Measurements from ENCODE around the gene ADD1. TPM values are rescaled to one million over a fixed set of nuclear protein-coding genes. Genes with fewer than 3 reads are reported as not detected.
A peak's percentile ranks its signal among the peaks of the same experiment; 100 is the strongest.

ADD1 gene
- total and polyA plus RNA-seq, 4 donors, result 62.2 to 142 (median 83.4) TPM

GRCh38 chr4:2963966-2964471 lies 120.4 kb downstream of the ADD1 start:
- no peak for TF ChIP-seq GABPA (IDR thresholded peaks at IDR 0.05 in 1 of 2, conservative IDR thresholded peaks at IDR 0.05 in 1 of 2)
- TF ChIP-seq MAX (IDR thresholded peaks at IDR 0.05), result no peak
- no peak for TF ChIP-seq NR2F2 (IDR thresholded peaks at IDR 0.05)
- TF ChIP-seq FOXA1 (IDR thresholded peaks at IDR 0.05), result no peak
- no peak for TF ChIP-seq SP1 (IDR thresholded peaks at IDR 0.05)
- no peak for TF ChIP-seq FOXA2 (IDR thresholded peaks at IDR 0.05)
- no peak for TF ChIP-seq HNF4A (conservative IDR thresholded peaks at IDR 0.05)
- no peak for TF ChIP-seq EGR1 (IDR thresholded peaks at IDR 0.05; ENCODE audit: low read depth in 2 of 2)
- no peak for TF ChIP-seq ZBTB33 (IDR thresholded peaks at IDR 0.05)
- TF ChIP-seq CTCF (IDR thresholded peaks at IDR 0.05; ENCODE audit: low read depth, low read length, missing input control), result no peak
- TF ChIP-seq RXRA (IDR thresholded peaks at IDR 0.05), result no peak
- TF ChIP-seq TAF1 (conservative IDR thresholded peaks at IDR 0.05), result no peak
- no peak for TF ChIP-seq JUND (IDR thresholded peaks at IDR 0.05)
- no peak for TF ChIP-seq REST (IDR thresholded peaks at IDR 0.05)
- TF ChIP-seq ATF3 (IDR thresholded peaks at IDR 0.05), result no peak
- no peak for TF ChIP-seq HNF4G (IDR thresholded peaks at IDR 0.05)
- TF ChIP-seq RAD21 (IDR thresholded peaks at IDR 0.05), result no peak
- TF ChIP-seq YY1 (IDR thresholded peaks at IDR 0.05), result no peak
- Histone ChIP-seq H3K9me3 (ENCODE audit: control insufficient read depth in 4 of 4, low read length in 3 of 4) (no peaks in the 10 kb centered on the region), H3K4me1 (ENCODE audit: control insufficient read depth in 4 of 4, insufficient read depth in 4 of 4, low read length in 3 of 4) (peaks cover 6 to 24% (median 15%) of the 10 kb centered on the region in 4 donors), H3K27ac (ENCODE audit: low read depth in 1 of 2, low read length in 2 of 2) (peak overlapping the region in 1 of 2 donors; percentile 25), H3K4me3 (ENCODE audit: low read depth in 1 of 3, low read length in 3 of 3) (peak overlapping the region; percentile 59 to 98 (median 69)), H3K27me3 (ENCODE audit: control insufficient read depth in 4 of 4, insufficient read depth in 4 of 4, low read length in 3 of 4) (no peaks in the 10 kb centered on the region), H3K36me3 (ENCODE audit: control insufficient read depth in 4 of 4, insufficient read depth in 3 of 4, low read depth in 1 of 4, low read length in 3 of 4) (no peaks in the 10 kb centered on the region), H3K9ac (ENCODE audit: low read depth in 1 of 2, low read length in 2 of 2) (no peak overlapping the region)
- DNase-seq (ENCODE audit: low spot score), result no peak
- 2% methylated on average over 38 of the region's 38 CpGs for WGBS
